ENCODE results near the gene PUSL1. TPM values are rescaled to one million over a fixed set of nuclear protein-coding genes. Genes with fewer than 3 reads are reported as not detected.

The PUSL1 gene
- total RNA-seq, 1 experiment from 2014 or later: 57.5 TPM

DNA sequence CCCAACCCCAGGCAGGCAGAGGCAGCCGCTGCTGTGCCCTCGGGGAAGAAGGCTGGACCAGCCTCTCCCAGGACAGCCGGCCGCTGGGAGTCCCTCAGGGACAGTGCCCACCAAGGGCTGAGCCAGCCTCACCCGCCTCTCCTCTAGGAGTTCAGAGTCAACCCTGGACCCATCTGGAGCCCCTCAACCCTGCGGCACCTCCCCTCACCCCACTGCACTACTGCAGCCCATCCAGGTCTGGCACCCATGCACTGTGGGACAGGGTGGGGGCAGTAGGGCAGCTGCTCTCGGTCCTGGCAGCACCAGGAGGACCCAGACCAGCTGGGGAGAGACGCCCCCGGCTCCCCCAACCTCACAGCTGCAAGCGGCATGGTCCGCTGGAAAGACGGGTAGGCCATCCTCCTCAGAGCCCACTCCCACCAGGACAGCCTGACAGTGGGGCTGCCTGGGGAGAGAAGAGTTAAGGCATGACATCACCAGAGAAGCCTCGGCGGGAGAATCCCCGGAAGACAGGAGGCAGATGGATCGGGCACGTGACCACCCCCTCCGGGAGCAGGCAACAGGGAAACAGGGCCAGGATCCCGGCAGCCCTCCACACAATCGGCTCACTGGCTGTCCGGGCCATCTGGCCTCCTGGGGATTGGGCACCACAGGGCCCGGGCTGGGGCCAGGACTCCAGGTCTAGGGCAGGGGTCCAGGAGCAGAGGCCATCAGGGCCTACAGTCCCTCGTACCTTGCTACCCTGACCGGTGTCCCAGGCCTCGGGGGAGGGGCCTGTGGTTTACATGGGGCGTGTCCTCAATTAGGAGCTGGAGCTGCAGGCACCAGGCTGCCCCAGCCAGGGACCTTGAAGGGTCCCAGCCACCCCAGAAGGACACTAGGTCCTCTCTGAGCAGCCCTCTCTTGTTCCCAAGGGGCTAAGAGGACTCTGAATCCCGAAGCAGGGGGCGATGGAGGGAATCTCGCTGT, 3.8 kb upstream of the PUSL1 start:
- DNase-seq (ENCODE audit: low read depth): peak; percentile 81
- in situ Hi-C loops (cut with HindIII; ENCODE audit: low pct_unique_long_range_greater_than_20kb, low sequenced_read_pairs): no loop called here

DNA sequence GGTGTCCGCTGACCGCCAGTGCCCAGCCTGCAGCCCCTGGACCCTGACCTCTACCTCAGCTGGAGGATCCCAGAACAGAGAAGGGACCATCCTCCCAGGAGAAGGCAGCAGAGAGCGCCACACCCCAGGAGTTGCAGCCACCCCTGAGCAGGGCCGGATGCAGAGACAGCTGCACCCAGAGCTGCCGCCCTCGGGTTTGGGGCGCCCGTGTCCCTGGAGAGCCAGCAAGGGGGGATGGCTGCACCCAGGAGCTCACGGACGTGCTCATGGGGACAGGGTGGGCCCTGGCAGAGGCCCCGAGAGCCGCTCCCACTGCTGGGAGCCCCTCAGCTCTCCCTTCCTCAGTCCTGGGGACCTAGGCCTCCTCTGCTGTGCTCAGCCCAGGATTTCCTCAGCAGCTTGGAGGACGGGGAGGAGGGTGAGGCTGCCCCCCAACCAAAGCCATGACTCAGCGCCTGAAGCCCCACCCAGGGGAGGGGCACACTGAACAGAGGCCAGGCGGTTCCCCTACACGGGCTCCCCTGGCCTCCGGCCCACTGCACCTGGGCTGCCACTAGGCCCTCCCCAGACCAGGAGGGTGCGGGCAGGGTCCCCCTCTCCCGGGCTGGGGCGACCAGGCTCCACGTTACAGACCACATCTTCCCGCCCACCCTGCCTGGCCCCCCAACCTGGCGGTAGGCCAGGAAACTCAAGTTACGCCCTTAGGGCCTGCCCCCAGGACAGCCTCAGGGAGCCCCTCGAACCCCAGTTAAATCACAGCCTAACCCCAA, 2.9 kb upstream of the PUSL1 start:
- peak; percentile 80 for DNase-seq (ENCODE audit: low read depth)
- in situ Hi-C loops (cut with HindIII; ENCODE audit: low pct_unique_long_range_greater_than_20kb, low sequenced_read_pairs): no loop called here

- DNase-seq (ENCODE audit: low read depth): no peak
- in situ Hi-C loops (cut with HindIII; ENCODE audit: low pct_unique_long_range_greater_than_20kb, low sequenced_read_pairs): no loop called here
These were observed 2.2 kb upstream of the PUSL1 start for GRCh38 chr1:1306070-1306660.

GRCh38 chr1:1306661-1307260, 1.6 kb upstream of the PUSL1 start:
- in situ Hi-C loops (cut with HindIII; ENCODE audit: low pct_unique_long_range_greater_than_20kb, low sequenced_read_pairs): no loop called here
- no peak for DNase-seq (ENCODE audit: low read depth)

GRCh38 chr1:1307261-1307922, 1.0 kb upstream of the PUSL1 start:
- in situ Hi-C loops (cut with HindIII; ENCODE audit: low pct_unique_long_range_greater_than_20kb, low sequenced_read_pairs): no loop called here
- peak; percentile 45 for DNase-seq (ENCODE audit: low read depth)

GRCh38 chr1:1308756-1309250, 406 bp downstream of the PUSL1 start:
- in situ Hi-C loops (cut with HindIII; ENCODE audit: low pct_unique_long_range_greater_than_20kb, low sequenced_read_pairs): no loop called here
- no peak for DNase-seq (ENCODE audit: low read depth)

DNA sequence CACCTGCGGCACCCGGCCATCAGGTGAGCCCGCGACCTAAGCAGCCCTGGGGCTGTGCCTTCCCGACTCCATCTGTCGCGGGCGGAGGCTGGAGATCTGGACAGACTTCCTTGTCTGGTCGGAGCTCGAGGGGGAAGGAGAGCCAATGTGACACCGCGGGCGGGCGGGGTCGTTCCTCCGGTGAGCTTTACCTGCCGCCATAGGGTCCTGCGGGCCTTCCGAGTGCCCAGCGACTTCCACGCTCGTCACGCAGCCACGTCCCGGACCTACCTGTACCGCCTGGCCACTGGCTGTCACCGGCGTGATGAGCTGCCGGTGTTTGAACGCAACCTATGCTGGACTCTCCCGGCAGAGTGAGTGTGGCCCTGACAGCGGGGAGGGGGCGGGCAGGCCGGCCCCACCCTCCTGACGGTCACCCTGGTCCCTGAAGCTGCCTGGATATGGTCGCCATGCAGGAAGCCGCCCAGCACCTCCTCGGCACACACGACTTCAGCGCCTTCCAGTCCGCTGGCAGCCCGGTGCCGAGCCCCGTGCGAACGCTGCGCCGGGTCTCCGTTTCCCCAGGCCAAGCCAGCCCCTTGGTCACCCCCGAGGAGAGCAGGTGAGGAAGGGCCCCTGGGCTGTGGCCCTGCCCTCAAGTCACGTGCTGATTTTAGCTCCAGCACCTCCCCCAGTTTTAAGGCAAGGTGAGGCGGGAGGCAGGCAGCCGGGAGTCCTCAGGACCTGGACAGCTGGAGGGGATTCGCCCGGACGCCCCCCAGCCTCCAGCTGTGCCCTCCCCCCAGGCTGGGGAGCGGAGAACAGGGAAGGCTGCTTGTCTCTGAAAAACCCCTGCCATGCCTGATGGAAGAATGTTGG, 1.1 kb downstream of the PUSL1 start:
- no peak for DNase-seq (ENCODE audit: low read depth)
- in situ Hi-C loops (cut with HindIII; ENCODE audit: low pct_unique_long_range_greater_than_20kb, low sequenced_read_pairs): no loop called here

DNA sequence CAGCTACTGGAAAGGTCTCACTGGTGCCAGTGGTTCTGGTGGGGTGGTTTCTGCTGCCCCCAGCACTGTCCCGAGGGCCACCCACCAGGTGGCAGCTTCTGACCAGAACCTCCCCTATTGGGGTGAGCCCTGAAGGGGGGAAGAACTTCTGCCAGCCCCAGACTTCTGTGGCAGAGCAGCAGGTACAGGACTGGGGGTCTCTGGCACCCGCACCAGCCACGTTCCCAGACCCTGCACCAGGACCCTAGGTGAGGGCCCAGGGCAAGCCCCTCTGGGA, 1.6 kb downstream of the PUSL1 start:
- no peak for DNase-seq (ENCODE audit: low read depth)
- in situ Hi-C loops (cut with HindIII; ENCODE audit: low pct_unique_long_range_greater_than_20kb, low sequenced_read_pairs): no loop called here

DNA sequence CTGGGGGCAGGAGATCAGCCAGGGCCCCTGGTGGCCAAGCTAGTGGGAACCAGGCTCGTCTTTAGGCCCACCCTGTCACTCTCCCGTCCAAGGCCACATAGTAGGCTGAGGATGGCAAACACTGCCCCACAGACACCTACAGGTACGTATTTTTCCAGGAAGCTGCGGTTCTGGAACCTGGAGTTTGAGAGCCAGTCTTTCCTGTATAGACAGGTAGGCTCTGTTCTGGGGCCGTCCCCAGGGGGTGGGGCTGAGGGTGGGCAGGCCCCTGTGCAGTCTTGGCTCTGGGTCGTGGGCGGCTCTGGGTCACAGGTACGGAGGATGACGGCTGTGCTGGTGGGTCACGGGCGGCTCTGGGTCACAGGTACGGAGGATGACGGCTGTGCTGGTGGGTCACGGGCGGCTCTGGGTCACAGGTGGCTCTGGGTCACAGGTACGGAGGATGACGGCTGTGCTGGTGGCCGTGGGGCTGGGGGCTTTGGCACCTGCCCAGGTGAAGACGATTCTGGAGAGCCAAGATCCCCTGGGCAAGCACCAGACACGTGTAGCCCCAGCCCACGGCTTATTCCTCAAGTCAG, 2.2 kb downstream of the PUSL1 start:
- in situ Hi-C loops (cut with HindIII; ENCODE audit: low pct_unique_long_range_greater_than_20kb, low sequenced_read_pairs): no loop called here
- DNase-seq (ENCODE audit: low read depth): no peak

DNA sequence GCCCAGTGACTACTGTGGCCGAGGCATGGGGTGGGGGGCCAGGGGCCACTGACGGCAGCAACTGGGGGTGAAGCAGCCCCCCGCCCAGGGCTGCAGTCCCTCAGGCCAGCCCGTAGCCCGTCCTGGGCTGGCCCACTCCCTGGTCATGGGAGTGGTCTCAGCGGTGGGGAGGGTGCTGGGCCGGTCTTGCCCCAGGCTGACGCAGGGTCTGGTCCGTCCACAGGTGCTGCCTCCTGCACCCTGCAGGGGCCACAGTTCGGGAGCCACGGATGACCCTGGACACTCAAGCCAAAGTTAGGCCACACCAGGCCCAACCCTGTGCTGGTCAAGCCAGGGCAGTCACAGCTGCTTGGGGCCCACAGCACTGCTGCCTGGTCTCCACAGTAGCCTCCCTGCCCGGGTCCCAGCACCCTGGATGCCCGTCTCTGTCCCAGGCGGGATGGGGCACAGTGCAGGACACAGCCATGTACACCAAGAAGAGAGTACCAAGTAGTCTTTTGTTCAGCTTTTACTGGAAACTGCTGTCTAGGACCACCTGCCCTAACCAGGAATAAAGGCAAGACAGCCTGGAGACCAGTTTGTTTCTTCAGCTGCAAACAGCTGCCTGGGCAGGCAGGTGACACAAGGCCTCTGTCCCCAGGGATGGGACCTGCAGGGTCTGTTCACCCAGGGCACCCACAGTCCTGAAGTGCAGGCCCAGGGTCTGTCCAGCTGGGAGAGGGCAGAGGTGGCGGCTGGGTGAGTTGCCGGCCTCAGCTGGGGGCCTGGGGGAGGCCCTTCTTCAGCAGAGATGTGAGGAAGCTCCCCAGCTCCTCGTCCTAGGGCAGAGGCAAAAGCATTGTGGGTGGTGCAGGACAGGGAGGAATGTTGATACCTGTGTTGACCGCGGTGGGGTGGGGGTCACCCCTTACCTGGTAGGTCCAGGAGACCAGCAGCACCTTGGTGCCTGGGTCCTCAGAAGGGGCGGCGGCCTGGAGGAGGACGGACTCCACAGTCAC, 3.0 kb downstream of the PUSL1 start:
- in situ Hi-C loops (cut with HindIII; ENCODE audit: low pct_unique_long_range_greater_than_20kb, low sequenced_read_pairs): no loop called here
- DNase-seq (ENCODE audit: low read depth): no peak

DNA sequence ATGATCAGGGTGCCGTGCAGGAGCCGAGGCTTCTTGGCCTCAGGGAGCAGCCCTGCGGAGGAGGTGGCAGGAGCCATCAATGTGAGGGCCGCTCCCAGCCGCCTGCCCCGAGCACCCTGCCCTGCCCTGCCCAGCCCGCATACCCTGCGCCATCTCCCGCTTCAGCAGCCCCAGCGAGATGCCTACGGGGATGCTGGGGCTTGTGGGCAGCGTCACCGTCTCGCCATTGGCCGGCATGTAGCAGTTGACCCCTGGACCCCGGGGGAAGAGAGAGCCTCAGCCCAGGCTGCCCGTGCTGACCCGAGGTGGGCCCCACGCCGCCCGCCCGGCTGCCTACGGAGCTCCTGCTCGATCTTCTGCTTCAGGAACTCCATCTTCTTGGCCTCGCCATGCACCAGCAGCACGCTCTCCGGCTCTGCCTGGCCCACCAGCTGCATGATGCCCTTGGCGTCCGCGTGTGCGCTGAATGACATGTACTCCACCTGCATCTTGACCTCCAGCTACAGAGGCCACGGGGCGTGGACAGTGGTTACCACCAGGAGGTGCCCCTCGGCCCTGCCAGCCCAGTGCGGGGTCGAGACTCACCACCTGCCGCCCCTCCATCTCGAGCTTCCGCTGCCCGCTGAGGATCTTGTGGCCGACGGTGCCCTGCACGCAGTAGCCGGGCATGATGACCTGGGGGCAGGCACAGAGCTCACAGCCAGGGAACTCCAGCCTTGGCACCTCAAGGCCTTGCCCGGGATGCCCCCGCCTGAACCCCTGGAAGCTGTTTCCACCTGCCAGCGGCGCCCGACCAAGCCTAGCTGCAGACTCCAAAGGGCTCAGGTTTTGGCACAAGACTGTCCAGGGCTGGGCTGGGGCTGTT, 4.3 kb downstream of the PUSL1 start:
- DNase-seq (ENCODE audit: low read depth): no peak
- in situ Hi-C loops (cut with HindIII; ENCODE audit: low pct_unique_long_range_greater_than_20kb, low sequenced_read_pairs): no loop called here

- DNase-seq (ENCODE audit: low read depth): no peak
- in situ Hi-C loops (cut with HindIII; ENCODE audit: low pct_unique_long_range_greater_than_20kb, low sequenced_read_pairs): no loop called here
These were observed 5.3 kb downstream of the PUSL1 start for GRCh38 chr1:1313500-1314236.

GRCh38 chr1:1314237-1314586, 5.8 kb downstream of the PUSL1 start:
- DNase-seq (ENCODE audit: low read depth): no peak
- in situ Hi-C loops (cut with HindIII; ENCODE audit: low pct_unique_long_range_greater_than_20kb, low sequenced_read_pairs): no loop called here

DNA sequence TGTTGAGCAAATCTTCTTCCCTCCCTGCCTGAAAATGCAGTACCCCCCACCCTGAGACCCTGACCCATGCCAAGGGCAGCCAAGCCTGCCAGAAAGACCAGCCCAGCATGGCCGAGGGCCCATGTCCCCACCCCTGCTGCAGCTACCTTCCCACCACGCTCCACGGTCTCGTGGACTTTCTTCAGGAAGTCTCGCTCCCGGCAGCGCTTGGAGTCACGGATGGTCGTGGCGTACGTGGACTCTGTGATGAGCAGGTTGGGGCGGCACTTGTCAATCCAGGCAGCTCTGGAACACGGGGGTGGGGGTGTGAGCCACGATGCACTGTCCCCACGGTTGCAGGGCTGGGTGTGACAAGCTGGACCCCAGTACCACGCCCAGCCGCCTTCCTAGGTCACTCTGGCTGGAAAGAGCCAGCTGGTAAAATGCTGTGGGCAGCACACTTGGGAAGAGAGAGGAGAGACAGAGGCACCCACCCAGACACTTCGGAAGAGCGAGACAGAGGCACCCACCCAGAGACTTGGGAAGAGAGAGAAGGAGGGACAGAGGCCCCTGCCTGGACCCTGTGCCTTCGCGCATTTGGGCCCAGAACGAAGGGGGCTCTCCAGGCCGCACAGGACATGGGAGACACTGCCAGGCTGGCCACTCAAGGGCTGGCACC, 6.4 kb downstream of the PUSL1 start:
- in situ Hi-C loops (cut with HindIII; ENCODE audit: low pct_unique_long_range_greater_than_20kb, low sequenced_read_pairs): no loop called here
- no peak for DNase-seq (ENCODE audit: low read depth)

All from Caki2 (cell line).